ENCODE measurements around the gene MT1H.

The MT1H gene

DNA sequence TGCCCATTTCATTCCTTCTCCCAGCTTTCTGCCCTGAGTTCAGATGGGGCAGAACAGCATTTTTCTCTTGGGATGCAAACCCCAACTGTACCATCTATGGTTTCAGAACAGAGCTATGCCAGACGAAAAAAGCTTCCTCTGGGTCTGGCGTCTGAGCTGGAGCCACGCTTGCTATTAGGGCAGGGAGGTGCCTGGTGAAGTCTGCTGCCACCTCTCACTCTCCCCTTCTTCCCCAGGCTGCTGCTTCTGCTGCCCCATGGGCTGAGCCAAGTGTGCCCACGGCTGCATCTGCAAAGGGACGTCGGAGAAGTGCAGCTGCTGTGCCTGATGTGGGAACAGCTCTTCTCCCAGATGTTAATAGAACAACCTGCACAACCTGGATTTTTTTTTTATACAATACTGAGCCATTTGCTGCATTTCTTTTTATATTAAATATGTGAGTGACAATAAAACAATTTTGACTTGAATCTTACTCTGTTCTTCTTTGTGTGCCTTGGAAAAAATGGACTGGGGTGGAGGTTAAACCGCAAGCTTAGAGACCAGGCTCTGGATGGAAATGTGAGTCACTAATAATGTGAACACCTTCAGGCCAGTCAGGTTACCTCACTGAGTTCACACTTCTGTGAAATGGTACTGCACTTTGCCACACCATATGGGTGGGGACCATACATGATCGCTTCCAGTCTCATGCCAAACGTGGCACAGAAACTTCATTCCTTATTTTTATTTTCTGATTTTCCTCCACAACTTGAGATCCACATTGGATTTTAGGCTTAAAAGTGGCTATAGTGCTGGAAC lies 32.8 kb upstream of the MT1H start:
- no peak for DNase-seq (ENCODE audit: low read depth in 1 of 2, low spot score in 1 of 2)

DNA sequence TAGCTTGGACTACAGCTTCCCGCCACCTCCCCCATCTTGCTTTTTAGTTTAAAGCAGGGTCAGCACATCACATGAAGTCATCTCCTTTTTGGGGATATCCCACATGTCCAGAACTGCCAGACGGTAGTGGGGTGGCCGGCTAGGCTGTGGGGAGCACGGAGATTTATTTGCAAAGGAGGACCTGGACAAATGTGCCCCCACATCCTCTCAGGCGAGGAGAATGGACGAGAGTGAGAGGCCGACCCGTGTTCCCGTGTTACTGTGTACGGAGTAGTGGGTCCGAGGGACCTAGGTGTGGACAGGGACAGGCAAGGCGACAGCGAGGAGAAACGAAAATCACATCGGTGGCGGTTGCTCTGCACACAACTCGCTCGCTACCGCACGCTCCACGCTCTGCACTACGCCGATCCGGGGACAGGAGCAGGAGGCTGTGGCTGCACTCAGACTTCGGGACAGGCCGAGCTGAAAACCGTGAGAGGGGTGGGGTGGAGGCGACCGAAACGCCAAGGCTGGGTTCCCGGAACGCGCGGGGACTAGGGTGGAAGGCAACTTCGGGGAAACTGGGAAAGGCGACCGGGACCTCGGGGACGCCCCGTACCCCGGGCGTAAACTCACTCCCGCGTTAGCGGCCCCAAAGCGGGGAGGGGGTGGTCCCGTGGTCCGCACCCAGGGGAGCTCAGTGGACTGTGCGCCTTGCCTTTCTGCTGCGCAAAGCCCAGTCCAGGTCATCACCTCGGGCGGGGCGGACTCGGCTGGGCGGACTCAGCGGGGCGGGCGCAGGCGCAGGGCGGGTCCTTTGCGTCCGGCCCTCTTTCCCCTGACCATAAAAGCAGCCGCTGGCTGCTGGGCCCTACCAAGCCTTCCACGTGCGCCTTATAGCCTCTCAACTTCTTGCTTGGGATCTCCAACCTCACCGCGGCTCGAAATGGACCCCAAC lies 31.5 kb upstream of the MT1H start, which contains the start of gene MT1A:
MT1A (plus strand) TSS at position 853 of the 937 bp plus-strand sequence; CDS start at position 926, 73 bp downstream.
- DNase-seq (ENCODE audit: low read depth in 1 of 2, low spot score in 1 of 2): no peak

GRCh38 chr16:56639045-56639444 lies 30.6 kb upstream of the MT1H start:
- DNase-seq (ENCODE audit: low read depth in 1 of 2, low spot score in 1 of 2): no peak

DNA sequence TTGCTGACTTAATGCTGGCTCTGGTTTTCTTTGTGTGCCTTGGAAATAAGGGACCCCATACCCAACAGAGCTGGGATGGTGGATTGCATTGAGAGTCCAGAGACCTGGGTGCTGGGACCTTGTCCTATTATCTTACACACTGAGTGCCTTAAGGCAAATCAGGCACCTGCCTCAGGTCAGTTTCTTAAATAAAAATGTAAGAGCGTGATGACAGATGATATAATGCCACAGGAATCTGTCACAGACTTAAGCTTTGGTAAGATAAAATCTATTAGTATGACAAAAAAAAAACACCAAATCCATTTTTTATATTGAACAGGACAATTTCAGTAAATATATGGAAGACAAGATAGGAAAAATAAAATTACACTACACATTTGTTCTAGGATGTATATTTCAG lies 29.5 kb upstream of the MT1H start:
- DNase-seq (ENCODE audit: low read depth in 1 of 2, low spot score in 1 of 2): no peak

GRCh38 chr16:56641166-56641565 lies 28.4 kb upstream of the MT1H start:
- no peak for DNase-seq (ENCODE audit: low read depth in 1 of 2, low spot score in 1 of 2)

DNA sequence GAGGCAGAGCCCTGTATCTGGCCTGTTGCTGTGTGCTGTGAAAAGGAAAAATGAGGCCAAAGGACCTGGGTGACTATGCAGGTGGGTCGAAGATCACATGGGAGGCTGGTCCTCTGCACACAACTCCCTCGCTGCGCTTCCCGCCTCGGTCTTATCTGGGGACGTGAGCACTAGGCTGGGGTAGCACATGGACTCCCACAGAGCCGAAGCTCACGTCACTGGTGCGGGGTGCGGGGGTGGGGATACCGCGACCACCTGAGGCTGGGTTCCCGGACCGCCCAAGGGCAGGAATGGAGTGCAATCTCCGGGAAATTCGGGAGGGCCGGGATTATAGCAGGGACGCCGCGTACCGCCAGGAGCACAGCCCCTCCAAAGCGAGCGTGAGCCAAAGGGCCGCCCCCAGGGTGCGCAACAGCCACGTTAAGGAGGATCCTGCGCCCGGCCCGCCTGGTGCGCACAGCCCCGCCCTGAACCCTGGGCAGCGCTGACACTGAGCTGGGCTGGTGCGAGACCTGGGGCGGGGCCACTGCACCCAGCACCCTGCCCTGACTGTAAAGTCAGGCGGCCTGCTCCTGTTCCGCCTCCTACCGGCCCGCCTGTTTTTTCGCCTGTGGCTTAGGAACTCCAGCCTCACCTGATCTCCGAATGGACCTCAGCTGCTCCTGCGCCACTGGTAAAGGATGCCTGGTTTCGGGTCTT lies 26.4 kb upstream of the MT1H start:
- peak in 1 of 2 donors; percentile 56 for DNase-seq (ENCODE audit: low read depth in 1 of 2, low spot score in 1 of 2)

DNA sequence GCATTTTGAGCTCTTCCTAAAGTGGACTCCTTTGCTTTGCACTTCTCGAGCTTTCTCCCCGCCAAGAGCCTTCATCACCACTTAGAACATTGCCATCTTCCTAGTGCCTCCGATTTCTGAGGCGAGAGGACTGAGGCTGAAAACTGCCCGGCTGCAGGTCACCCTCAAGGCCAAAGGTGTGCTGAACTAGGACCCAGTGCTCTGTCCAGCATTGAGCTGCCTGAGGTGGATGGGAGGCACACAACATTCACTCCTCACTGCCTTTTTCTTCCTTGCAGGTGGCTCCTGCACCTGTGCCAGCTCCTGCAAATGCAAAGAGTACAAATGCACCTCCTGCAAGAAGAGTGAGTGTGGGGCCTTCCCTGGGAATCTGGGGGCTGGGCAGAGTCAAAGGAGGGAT lies 25.8 kb upstream of the MT1H start:
- no peak for DNase-seq (ENCODE audit: low read depth in 1 of 2, low spot score in 1 of 2)

GRCh38 chr16:56645311-56645710 lies 24.3 kb upstream of the MT1H start:
- no peak for DNase-seq (ENCODE audit: low read depth in 1 of 2, low spot score in 1 of 2)

DNA sequence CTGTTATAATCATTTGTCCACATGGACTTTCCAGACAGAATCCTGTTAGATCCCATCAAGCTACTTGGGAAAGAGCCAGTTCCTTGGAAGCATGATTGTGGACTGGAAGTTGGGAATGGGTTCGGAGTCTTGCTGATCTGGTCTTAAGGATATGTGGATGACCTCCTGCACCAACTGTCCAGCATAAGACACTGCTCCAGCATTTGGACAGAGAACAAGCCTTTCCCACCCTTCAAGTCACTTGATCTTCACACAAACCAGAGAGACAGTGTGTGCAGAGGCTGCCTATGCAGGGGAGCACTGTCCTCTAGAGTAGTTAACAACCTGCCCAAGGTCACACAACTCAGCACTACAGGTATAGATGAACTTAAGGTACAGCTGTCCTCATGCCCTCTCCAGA lies 23.8 kb upstream of the MT1H start:
- no peak for DNase-seq (ENCODE audit: low read depth in 1 of 2, low spot score in 1 of 2)

- no peak for DNase-seq (ENCODE audit: low read depth in 1 of 2, low spot score in 1 of 2)
These were observed 21.8 kb upstream of the MT1H start for GRCh38 chr16:56647641-56648431.

DNA sequence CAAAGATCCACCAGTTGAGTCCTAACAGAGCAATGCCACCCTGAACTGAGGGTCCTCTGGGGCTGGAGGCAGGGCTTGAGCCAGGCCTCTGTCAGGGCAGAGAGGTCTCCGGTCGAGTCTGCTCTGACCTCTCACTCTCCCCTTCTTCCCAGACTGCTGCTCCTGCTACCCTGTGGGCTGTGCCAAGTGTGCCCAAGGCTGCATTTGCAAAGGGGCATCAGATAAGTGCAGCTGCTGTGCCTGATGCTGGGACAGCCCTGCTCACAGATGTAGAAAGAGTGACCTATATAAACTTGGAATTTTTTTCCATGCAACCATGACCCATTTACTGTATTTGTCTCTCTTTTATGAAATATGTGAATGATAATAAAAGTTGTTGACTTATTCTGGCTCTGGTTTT lies 20.3 kb upstream of the MT1H start:
- DNase-seq (ENCODE audit: low read depth in 1 of 2, low spot score in 1 of 2): no peak

DNA sequence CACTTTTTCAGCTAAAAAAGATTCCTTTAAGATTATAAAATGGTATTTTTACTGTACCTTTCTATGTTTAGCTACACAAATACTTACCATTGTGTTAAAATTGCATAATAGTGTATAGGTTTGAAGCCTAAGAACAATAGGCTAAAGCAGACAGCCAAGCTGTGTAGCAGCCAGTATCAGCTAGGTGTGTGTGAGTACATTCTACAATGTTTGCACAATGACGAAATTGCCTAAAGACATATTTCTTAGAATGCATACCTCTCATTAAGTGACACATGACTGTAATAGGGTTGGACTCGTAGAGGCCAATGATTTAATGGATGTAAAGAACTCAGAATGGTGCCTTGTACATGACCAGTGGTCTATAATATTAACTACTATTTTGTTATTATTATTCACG lies 19.8 kb upstream of the MT1H start:
- DNase-seq (ENCODE audit: low read depth in 1 of 2, low spot score in 1 of 2): no peak

- no peak for DNase-seq (ENCODE audit: low read depth in 1 of 2, low spot score in 1 of 2)
These were observed 18.0 kb upstream of the MT1H start, which contains the start of gene MT1B for GRCh38 chr16:56651586-56651985. TSS of gene MT1B (plus strand) at chr16:56651886. CDS start at chr16:56651954, 68 bp downstream.

- no peak for DNase-seq (ENCODE audit: low read depth in 1 of 2, low spot score in 1 of 2)
These were observed 17.0 kb upstream of the MT1H start for GRCh38 chr16:56652600-56652999.

GRCh38 chr16:56653218-56653617 lies 16.4 kb upstream of the MT1H start:
- no peak for DNase-seq (ENCODE audit: low read depth in 1 of 2, low spot score in 1 of 2)

GRCh38 chr16:56657555-56658326 lies 11.9 kb upstream of the MT1H start, which contains the start of gene MT1F:
TSS of gene MT1F (plus strand) at chr16:56657959. CDS start at chr16:56658059, 100 bp downstream.
- peak; percentile 48 to 49 for DNase-seq (ENCODE audit: low read depth in 1 of 2, low spot score in 1 of 2)

- no peak for DNase-seq (ENCODE audit: low read depth in 1 of 2, low spot score in 1 of 2)
These were observed 11.2 kb upstream of the MT1H start for GRCh38 chr16:56658327-56658875.

DNA sequence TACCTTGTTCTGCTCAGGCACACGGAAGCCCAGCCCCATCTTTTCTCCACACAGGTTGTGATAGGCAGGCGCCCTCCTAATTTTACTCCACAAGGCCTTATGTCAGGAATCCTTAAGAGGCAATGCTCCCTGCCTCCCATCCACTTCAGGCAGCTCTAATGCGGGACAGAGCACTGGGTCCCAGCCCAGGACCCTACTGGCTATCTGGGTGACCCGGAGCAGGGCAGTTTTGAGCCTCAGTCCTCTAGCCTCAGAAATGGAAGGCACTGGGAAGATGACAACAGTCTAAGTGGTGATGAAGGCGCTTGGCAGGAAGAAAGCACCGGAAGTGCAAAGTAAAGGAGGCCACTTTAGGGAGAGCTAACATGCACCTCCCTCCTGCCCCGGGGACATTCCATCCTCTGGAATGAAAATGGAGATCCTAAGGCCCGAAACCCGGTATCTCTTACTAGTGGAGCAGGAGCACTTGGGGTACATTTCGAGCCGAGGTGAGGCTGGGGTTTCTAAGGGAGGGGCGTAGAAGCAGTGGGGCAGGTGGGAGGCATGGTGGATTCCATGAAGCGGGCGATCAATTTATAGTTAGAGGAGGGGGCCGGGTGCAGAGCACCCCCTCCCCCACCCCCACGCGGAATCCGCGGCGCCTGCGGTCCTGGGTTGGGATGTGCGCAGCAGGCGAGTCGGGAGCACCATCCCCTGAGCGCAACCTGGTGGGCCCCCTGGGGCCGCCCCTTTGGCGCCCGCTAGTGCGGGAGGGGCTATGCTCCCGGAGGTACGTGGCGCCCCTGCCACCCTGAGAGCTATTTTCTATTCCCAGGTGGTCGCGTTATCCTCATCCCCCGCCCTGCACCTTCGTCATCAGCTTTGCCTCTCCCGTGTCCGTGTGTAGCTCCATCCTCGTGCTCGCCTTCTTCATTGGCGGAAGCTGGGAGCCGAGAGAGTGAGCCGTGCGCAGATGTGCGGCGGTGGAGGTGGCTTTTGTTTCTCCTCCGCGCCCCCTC lies 7.0 kb upstream of the MT1H start:
- peak in 1 of 2 donors; percentile 13 for DNase-seq (ENCODE audit: low read depth in 1 of 2, low spot score in 1 of 2)

All from activated CD4-positive, alpha-beta T cell treated with anti-CD3 and anti-CD28 coated beads, Interleukin-2, amount 50 U/mL, for 24 hours (primary cell).